Measurements from ENCODE around the gene CACNA1D.
"Not testable (repeated sequence)": the region's sequence is repeated elsewhere in the genome, so short reads cannot be mapped to it uniquely, and the experiment has no call there.

Gene CACNA1D

GRCh38 chr3:53661480-53661879 lies 167.1 kb downstream of the CACNA1D start:
- DNase-seq = no peak

GRCh38 chr3:53664812-53665211 lies 170.4 kb downstream of the CACNA1D start:
- not testable (repeated sequence) for DNase-seq

GRCh38 chr3:53665608-53666425 lies 171.4 kb downstream of the CACNA1D start:
- no peak for DNase-seq

- DNase-seq = no peak
Measured at GRCh38 chr3:53668872-53669271, 174.5 kb downstream of the CACNA1D start.

GRCh38 chr3:53670721-53671120 lies 176.3 kb downstream of the CACNA1D start:
- no peak for DNase-seq

- no peak for DNase-seq
Measured at GRCh38 chr3:53671192-53671960, 177.0 kb downstream of the CACNA1D start.

GRCh38 chr3:53671961-53672299 lies 177.5 kb downstream of the CACNA1D start:
- DNase-seq = no peak

- no peak for DNase-seq
Measured at GRCh38 chr3:53672981-53673380, 178.6 kb downstream of the CACNA1D start.

- no peak for DNase-seq
Measured at GRCh38 chr3:53673722-53674350, 179.4 kb downstream of the CACNA1D start.

GRCh38 chr3:53674582-53674981 lies 180.2 kb downstream of the CACNA1D start:
- no peak for DNase-seq

GRCh38 chr3:53675022-53675697 lies 180.7 kb downstream of the CACNA1D start:
- no peak for DNase-seq

- DNase-seq = no peak
Measured at GRCh38 chr3:53675942-53676341, 181.5 kb downstream of the CACNA1D start.

GRCh38 chr3:53677413-53677812 lies 183.0 kb downstream of the CACNA1D start:
- no peak for DNase-seq

GRCh38 chr3:53680028-53680427 lies 185.6 kb downstream of the CACNA1D start:
- no peak for DNase-seq

- DNase-seq = no peak
Measured at GRCh38 chr3:53682807-53683206, 188.4 kb downstream of the CACNA1D start.

GRCh38 chr3:53688066-53688465 lies 193.7 kb downstream of the CACNA1D start:
- DNase-seq = no peak

GRCh38 chr3:53688989-53689388 lies 194.6 kb downstream of the CACNA1D start:
- no peak for DNase-seq

- no peak for DNase-seq
Measured at GRCh38 chr3:53689681-53690080, 195.3 kb downstream of the CACNA1D start.

GRCh38 chr3:53690521-53690920 lies 196.1 kb downstream of the CACNA1D start:
- no peak for DNase-seq

- no peak for DNase-seq
Measured at GRCh38 chr3:53691349-53691748, 196.9 kb downstream of the CACNA1D start.

GRCh38 chr3:53691885-53692284 lies 197.5 kb downstream of the CACNA1D start:
- DNase-seq = no peak

GRCh38 chr3:53693451-53693850 lies 199.0 kb downstream of the CACNA1D start:
- DNase-seq = no peak

- no peak for DNase-seq
Measured at GRCh38 chr3:53694046-53694445, 199.6 kb downstream of the CACNA1D start.
